Suppressor macrophage treated with lipopolysaccharide for 4 hours (primary cell): Measurements from ENCODE around the gene FANCM.

Experiments used
- DNase-seq: peaks from one replicate; pipeline ENCODE4 v3.0.0-alpha.2; 2020

FANCM gene

GRCh38 chr14:45246691-45247090 is 111.0 kb downstream of the FANCM start:
- peak; percentile 37 for DNase-seq

GRCh38 chr14:45247427-45247826 is 111.7 kb downstream of the FANCM start:
- DNase-seq = no peak

GRCh38 chr14:45249856-45250575 is 114.3 kb downstream of the FANCM start:
- peak; percentile 59 for DNase-seq
